MG63 (cell line): ENCODE results near the gene MCEMP1. TPM values are rescaled to one million over a fixed set of nuclear protein-coding genes. Genes with fewer than 3 reads are reported as not detected.
"Not testable (repeated sequence)": the region's sequence is repeated elsewhere in the genome, so short reads cannot be mapped to it uniquely, and the experiment has no call there.

Experiments
- DNase-seq: peaks from one replicate; pipeline ENCODE4 v3.0.0-alpha.2; 2020
- H3K27me3 ChIP-seq: fragments of 250-450 bp; sonication (Bioruptor Pico); 2 replicates; pipeline ENCODE4 v1.5.1; 2020; ENCODE audit warnings: mild to moderate bottlenecking, moderate library complexity
- H3K36me3 ChIP-seq: fragments of 250-450 bp; sonication (Bioruptor Pico); 2 replicates; pipeline ENCODE4 v1.5.1; 2020; ENCODE audit warnings: mild to moderate bottlenecking, moderate library complexity
- H3K4me3 ChIP-seq: fragments of 250-450 bp; sonication (Bioruptor Pico); 2 replicates; pipeline ENCODE4 v1.5.1; 2020; ENCODE audit warnings: mild to moderate bottlenecking, moderate library complexity
- H3K9me3 ChIP-seq: fragments of 250-450 bp; sonication (Bioruptor Pico); 2 replicates; pipeline ENCODE4 v1.5.1; 2020; ENCODE audit warnings: mild to moderate bottlenecking, moderate library complexity
- total RNA-seq: library from RNA; depleted of rRNA; stranded (reverse); fragments of >200 nt; shearing (Covaris generic); gene quantifications from 2 replicates; pipeline ENCODE4 v1.2.3, GENCODE V29; 2014; ENCODE audit warnings: low replicate concordance

MCEMP1 gene
- total RNA-seq, 1 experiment from 2014 or later = not detected

DNA sequence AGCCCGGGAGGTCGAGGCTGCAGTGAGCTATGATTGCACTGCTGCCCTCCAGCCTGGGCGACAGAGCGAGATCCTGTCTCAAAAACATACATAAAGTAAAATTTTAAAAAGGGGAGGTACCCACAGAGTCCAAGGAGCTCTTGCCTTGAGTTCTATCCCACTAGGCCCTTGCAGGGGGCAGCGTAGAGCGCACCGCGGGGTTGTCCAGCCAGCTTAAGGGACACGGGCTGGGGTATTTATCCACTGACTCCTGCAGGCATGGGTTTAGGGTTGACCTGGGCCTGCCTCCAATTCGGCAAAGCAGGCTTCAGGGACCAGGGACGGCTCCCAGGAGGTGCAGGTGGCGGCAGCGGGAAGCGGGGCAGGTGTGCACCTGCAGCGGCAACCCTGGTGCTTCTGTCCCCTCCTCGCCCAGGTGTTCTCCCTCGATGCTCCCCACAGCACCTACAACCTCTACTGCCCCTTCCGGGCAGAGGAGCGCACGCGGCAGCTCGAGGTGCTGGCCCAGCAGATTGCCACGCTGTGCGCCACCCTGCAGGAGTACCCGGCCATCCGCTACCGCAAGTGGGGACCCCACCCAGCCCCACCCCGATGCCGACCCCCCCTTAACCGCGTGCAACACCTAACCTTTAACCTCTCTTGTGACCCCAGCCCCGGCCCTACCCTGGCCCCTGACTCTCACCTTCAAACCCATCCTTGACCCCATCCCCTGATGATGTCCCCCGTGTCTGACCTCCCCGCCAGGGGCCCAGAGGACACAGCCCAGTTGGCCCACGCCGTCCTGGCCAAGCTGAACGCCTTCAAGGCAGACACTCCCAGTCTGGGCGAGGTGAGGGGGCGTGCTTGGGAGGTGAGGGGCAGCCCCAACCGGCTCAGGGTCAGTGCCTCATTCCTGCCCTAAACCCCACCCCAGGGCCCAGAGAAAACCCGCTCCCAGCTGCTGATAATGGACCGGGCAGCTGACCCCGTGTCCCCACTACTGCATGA lies 35.3 kb upstream of the MCEMP1 start:
- H3K27me3 ChIP-seq = peaks cover 28% of the 10 kb centered on the region
- no peaks in the 10 kb centered on the region for H3K9me3 ChIP-seq
- H3K4me3 ChIP-seq = no peak overlapping the region
- DNase-seq = no peak
- no peaks in the 10 kb centered on the region for H3K36me3 ChIP-seq

DNA sequence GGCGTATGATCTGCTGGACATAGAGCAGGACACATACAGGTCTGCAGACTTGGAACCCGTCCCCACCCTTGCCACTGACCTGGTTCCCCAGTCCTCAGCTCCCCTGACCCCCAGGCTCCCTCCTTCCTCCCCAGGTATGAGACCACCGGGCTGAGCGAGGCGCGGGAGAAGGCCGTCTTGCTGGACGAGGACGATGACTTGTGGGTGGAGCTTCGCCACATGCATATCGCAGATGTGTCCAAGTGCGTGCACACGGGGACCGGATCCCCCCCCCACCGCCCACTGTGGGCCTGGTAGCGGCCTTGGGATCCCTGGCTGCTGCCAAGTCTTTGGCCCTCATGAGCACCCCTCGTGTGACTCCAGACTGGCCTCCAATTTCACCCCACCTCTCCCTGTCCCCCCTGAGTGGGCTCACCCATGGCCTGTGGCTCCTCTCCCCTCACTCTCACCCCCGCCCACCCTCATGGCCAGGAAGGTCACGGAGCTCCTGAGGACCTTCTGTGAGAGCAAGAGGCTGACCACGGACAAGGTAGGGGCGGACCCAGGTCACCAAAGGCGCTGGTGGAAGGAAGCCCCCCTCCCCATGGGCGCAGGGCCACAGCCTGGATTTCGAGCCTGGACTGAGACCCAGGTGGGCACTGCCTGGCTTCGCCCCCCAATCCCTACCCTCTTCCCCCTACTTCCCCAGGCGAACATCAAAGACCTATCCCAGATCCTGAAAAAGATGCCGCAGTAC lies 34.4 kb upstream of the MCEMP1 start:
- Histone ChIP-seq H3K27me3 (peaks cover 19% of the 10 kb centered on the region), H3K36me3 (no peaks in the 10 kb centered on the region), H3K9me3 (no peaks in the 10 kb centered on the region), H3K4me3 (no peak overlapping the region)
- no peak for DNase-seq

DNA sequence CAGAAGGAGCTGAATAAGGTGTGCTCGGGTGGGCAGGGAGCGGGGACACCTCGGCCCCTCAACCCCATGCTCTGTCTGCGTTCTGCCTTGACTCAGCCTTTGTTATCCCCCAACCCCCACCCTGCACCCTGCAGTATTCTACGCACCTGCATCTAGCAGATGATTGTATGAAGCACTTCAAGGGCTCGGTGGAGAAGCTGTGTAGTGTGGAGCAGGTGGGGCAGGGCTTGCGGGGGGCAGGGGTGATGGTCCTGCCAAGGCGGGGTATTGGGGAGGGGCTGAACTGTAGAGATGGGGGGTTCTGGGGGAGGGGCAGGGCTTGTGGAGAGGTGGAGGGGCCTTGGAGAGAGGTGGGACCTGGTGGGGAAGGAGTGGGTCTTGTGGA lies 33.9 kb upstream of the MCEMP1 start:
- Histone ChIP-seq H3K36me3 (no peaks in the 10 kb centered on the region), H3K9me3 (no peaks in the 10 kb centered on the region), H3K27me3 (peaks cover 13% of the 10 kb centered on the region), H3K4me3 (no peak overlapping the region)
- DNase-seq = no peak

DNA sequence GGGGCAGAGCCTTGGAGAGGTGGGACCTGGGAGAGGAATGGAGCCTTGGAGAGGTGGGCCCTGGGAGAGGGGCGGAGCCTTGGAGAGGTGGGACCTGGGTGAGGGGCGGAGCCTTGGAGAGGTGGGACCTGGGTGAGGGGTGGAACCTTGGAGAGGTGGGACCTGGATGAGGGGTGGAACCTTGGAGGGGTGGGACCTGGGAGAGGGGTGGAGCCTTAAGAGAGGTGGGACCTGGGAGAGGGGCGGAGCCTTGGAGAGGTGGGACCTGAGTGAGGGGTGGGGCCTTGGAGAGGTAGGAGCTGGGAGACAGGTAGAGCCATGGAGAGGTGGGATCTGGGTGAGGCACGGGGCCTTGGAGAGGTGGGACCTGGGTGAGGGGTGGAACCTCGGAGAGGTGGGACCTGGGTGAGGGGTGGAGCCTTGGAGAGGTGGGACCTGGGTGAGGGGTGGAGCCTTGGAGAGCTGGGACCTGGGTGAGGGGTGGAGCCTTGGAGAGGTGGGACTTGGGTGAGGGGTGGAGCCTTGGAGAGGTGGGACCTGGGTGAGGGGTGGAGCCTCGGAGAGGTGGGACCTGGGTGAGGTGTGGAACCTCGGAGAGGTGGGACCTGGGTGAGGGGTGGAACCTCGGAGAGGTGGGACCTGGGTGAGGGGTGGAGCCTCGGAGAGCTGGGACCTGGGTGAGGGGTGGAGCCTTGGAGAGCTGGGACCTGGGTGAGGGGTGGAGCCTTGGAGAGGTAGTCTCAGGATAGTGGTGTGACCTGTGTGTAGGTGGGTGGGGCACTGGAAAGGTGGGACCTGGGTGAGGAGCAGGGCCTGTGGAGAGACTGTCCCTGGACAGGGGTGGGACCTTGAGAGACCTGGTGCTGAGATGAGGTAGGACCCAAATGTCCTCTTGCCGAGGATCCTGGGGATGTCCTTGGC lies 33.0 kb upstream of the MCEMP1 start:
- H3K4me3 ChIP-seq, H3K9me3 ChIP-seq, H3K27me3 ChIP-seq, H3K36me3 ChIP-seq, DNase-seq: not testable (repeated sequence)

DNA sequence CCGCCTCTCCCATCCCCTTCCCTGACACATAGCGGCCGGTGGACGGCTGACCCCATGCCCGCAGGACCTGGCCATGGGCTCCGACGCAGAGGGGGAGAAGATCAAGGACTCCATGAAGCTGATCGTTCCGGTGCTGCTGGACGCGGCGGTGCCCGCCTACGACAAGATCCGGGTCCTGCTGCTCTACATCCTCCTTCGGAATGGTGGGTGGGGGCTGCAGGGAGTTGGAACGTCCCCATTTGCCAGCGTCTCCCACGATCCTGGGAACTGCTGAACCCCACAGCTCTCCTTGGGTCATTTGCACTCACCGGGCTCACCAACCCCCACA lies 32.4 kb upstream of the MCEMP1 start:
- Histone ChIP-seq H3K9me3 (no peaks in the 10 kb centered on the region), H3K36me3 (no peaks in the 10 kb centered on the region), H3K4me3 (no peak overlapping the region), H3K27me3 (peaks cover 10% of the 10 kb centered on the region; the same call in 1 of the 2 replicates)
- no peak for DNase-seq

DNA sequence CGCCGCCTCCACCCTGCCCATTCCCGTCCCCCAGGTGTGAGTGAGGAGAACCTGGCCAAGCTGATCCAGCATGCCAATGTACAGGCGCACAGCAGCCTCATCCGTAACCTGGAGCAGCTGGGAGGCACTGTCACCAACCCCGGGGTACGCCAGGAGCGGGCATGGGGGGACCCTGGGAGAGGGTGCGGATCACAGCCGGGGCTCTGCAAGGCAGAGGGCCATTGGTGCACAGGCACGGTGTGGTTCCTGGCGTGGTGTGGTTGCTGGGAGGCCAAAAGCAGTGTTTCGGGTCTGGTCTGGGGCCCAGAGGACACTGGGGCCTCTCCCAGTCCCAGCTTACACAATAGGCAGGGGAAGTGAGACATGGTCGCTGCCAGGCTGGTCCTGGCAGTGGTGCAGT lies 31.7 kb upstream of the MCEMP1 start:
- Histone ChIP-seq H3K36me3 (no peaks in the 10 kb centered on the region), H3K4me3 (no peak overlapping the region), H3K9me3 (no peaks in the 10 kb centered on the region), H3K27me3 (peaks cover 13% of the 10 kb centered on the region; the same call in 1 of the 2 replicates)
- DNase-seq = no peak

DNA sequence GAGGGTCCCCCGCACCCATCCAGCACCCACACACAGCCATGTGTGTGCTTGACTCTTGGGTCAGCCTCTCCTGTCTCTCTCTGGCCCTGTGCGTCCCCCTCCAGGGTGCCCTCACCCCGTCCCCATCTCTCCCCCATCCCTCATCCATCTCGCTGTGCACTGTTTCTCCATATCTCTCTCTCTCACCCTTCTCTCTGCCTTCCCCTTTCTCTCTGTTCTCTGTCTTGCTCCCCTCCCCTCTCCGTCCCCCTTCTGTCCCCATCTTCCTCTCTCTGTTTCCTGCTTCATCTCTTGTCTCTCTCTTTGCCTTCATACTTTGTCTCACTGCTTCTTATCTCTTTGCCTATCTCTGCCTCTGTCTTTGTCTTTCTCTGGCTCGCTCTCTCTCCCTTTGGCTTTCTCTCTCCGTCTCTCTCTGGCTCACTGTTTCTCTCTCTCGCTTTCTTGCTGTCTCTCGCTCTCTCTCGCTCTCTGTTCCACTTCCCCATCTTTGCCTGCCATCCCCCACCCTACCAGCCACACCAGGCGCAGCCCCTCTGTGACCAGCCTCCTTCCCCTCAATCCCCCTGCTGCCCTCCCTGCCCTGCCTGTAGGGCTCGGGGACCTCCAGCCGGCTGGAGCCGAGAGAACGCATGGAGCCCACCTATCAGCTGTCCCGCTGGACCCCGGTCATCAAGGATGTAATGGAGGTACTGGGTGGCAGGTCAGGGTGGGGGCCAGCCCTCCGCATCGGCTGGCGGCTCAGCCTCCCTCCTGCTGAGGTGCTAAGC lies 31.0 kb upstream of the MCEMP1 start:
- no peak for DNase-seq
- H3K4me3 ChIP-seq = no peak overlapping the region
- H3K36me3 ChIP-seq = no peaks in the 10 kb centered on the region
- no peaks in the 10 kb centered on the region for H3K9me3 ChIP-seq
- peaks cover 13% of the 10 kb centered on the region for H3K27me3 ChIP-seq

DNA sequence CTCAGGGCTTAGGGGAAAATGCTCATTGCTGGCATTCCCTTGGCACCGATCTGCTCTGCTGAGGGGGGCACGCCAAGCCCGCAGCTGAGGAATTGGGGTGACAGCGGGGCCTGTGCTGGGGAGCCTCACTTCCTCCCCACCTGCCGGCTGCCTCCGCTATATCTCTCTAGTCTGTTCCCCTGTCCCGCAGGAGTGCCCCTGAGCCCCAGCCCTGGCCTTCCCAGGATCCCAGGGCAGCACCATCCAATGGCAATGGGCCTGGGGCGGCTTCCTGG lies 30.5 kb upstream of the MCEMP1 start:
- no peak for DNase-seq
- Histone ChIP-seq H3K27me3 (peaks cover 19% of the 10 kb centered on the region), H3K4me3 (no peak overlapping the region), H3K36me3 (no peaks in the 10 kb centered on the region), H3K9me3 (no peaks in the 10 kb centered on the region)

DNA sequence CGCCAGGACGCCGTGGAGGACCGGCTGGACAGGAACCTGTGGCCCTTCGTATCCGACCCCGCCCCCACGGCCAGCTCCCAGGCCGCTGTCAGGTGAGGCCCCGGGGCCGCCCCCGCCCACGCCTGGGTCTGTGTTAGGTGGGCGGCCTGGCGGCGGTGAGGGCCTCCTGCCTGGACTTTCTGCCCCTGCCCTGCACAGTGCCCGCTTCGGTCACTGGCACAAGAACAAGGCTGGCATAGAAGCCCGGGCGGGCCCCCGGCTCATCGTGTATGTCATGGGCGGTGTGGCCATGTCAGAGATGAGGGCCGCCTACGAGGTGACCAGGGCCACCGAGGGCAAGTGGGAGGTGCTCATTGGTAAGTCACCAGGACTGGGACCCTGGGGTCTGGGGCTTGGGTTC lies 29.7 kb upstream of the MCEMP1 start:
- Histone ChIP-seq H3K36me3 (no peaks in the 10 kb centered on the region), H3K4me3 (no peak overlapping the region), H3K27me3 (peaks cover 23% of the 10 kb centered on the region), H3K9me3 (no peaks in the 10 kb centered on the region)
- no peak for DNase-seq

DNA sequence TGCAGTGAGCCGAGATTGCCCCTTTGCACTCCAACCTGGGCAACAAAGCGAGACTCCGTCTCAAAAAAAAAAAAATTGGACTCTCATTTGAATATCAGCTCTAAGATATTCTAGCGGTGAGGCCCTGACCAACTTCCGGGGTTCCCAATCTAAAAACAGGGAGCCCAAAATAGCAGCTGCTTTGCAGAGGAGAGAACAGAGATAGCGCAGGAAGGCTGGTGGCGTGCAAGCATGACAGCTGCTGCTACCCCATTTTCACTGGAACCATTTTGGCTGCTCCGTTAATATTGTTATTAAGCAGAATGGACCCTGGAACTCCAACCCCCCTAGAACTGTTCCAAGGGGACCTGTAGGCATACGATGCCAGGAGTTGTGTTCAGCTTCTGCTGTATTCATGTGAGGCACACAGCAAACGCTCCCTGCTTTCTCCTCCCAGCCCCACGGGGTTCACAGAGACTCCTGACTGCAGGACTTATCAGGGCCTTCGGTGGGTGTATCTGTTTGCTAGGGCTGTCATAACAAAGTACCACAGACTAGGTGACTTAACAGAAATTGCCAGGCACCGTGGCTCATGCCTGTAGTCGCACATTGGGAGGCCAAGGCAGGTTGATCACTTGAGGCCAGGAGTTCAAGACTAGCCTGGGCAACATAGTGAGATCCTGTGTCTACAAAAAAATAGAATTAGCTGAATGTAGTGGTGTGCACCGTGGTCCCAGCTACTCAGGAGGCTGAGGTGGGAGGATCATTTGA lies 28.4 kb upstream of the MCEMP1 start:
- peaks cover 22% of the 10 kb centered on the region for H3K27me3 ChIP-seq
- DNase-seq = no peak

DNA sequence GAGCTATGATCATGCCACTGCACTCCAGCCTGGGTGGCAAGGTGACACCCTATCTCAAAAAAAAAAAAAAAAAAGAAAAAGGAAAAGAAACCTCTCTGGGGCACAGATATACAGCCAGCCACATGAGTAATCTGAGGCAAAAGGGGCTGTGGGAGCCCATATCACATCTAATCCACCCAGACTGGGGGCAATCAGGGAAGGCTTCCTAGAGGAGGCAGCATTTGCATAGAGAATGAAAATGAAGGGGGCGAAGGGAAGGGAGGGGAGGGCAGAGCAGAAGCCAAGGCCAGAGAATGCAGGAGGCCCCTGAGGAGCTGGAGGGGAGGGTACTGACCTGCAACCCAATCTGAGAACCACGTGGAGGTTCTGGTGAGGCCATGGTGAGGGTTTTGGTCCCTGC lies 26.7 kb upstream of the MCEMP1 start:
- H3K4me3 ChIP-seq = no peak overlapping the region
- H3K36me3 ChIP-seq = no peaks in the 10 kb centered on the region
- no peaks in the 10 kb centered on the region for H3K9me3 ChIP-seq
- no peak for DNase-seq
- H3K27me3 ChIP-seq = peaks cover 24% of the 10 kb centered on the region

More for the DNA sequence above, 28.4 kb upstream of the MCEMP1 start:
- no peaks in the 10 kb centered on the region for H3K9me3 ChIP-seq
- H3K36me3 ChIP-seq = no peaks in the 10 kb centered on the region
- H3K4me3 ChIP-seq = no peak overlapping the region

DNA sequence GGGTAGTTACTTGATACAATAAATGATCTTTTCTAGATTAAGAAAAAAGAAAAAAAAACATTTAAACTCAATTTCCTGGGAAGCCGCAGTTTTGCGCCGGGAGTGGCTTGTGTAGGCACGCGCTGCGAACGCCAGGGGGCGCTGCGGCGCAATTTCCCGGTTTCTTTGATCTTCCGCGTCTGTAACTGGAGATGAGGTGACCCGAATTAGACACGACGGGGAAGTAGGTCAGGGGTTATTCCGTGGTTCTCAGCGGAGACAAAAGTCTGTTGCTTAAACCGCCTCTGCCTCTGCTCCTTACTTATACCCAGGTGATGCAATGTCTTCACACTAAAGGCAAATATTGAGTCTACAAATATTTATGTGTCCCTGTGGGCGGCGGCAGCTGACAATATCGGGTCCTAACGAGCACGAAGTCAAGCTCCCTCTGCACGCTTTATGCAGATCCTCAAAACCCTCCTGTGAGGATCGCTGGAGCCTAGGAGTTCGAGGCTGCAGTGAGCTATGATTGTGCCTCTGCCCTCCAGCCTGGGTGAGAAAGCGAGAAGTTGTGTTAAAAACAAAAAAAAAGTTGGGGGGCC lies 24.7 kb upstream of the MCEMP1 start:
- peak; percentile 74 for DNase-seq
- H3K9me3 ChIP-seq = no peaks in the 10 kb centered on the region
- peak overlapping the region; percentile 21 for H3K4me3 ChIP-seq
- peaks cover 21% of the 10 kb centered on the region for H3K27me3 ChIP-seq
- no peaks in the 10 kb centered on the region for H3K36me3 ChIP-seq

DNA sequence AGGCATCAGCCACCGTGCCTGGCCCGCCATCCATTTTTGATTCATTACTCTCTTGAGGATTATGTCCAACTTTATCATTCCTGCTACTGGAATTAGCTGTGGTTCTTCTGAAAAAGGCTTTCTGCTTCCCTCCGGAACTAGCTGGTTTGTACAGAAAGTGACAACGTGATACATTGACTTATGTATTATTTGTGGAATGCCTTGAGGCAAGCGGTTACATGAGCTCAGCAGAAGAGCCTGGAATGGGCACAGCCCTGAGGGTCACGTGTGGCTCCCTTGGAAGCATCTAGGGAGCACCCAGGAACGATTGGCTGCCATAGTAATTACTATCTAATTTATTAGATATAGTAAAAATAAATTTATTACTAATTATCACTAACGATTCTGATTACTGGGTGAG lies 22.5 kb upstream of the MCEMP1 start:
- no peaks in the 10 kb centered on the region for H3K9me3 ChIP-seq
- DNase-seq = no peak
- H3K27me3 ChIP-seq = peaks cover 33% of the 10 kb centered on the region
- no peak overlapping the region for H3K4me3 ChIP-seq
- no peaks in the 10 kb centered on the region for H3K36me3 ChIP-seq

DNA sequence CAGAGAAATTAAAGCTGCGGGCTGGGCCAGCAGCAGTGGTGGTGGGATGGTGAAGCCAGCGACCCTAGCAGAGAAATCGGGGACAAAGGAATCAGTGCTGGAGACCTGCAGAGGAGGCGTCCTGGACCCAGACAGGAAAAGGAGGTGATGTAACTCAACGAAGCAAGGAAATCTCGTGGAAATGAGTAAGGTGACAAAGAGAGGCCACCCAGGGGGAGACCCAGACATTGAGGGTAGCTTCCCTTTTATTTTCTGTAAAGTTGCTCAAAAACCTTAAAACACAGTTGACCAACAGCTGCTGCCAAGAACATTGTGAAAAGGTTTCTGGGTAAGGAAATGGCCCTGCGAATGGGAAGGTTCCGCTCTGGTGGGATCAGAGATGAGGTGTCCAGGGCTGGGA lies 21.3 kb upstream of the MCEMP1 start:
- H3K27me3 ChIP-seq = peaks cover 35% of the 10 kb centered on the region
- no peaks in the 10 kb centered on the region for H3K9me3 ChIP-seq
- H3K4me3 ChIP-seq = no peak overlapping the region
- DNase-seq = no peak
- H3K36me3 ChIP-seq = no peaks in the 10 kb centered on the region

DNA sequence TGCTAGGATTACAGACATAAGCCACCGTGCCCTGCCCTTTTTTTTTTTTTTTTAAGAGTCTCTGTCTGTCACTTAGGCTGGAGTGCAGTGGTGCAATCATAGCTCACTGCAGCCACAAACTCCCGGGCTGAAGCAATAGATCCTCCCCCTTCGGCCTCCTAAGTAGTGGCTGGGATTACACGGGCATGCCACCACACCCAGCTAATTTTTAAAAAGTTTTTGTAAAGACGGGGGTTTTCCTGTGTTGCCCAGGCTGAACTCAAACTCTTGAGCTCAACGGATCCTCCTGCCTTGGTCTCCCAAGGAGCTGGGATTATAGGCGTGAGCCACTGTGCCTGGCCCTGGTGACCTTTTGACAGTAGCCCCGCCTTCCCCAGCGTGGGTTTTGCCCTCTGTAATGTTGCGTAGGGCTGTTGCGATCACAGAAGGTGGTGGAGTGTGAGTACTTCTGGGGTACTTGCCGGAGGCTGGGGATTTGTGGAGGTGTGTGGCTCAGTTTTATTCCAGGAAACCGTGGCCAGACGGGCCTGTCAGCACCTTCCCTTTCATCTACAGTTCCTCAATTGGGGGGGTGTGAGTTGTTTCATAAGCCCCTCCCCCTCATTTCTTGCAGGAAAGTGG lies 19.6 kb upstream of the MCEMP1 start:
- no peak for DNase-seq
- no peaks in the 10 kb centered on the region for H3K36me3 ChIP-seq

More for the DNA sequence above, 19.6 kb upstream of the MCEMP1 start:
- Histone ChIP-seq H3K9me3 (no peaks in the 10 kb centered on the region), H3K27me3 (peaks cover 40% of the 10 kb centered on the region), H3K4me3 (no peak overlapping the region)
